Stimulated activated CD4-positive, alpha-beta T cell treated with anti-CD3 and anti-CD28 coated beads, Interleukin-12 subunit alpha, Interleukin-12 subunit beta, amount 100 ng/mL, for 24 hours (primary cell): ENCODE data around the gene ZNF700.
"Not testable (repeated sequence)": the region's sequence is repeated elsewhere in the genome, so short reads cannot be mapped to it uniquely, and the experiment has no call there.

ENCODE experiments used
- DNase-seq, 2 experiments: peaks; one replicate each; pipeline ENCODE4 v3.0.0-alpha.2; 2020; ENCODE audit warnings: low read depth in 2 of 2

ZNF700 gene

GRCh38 chr19:11924886-11925650, at the start of gene ZNF700:
Gene ZNF700 (plus strand): TSS chr19:11925107. CDS start chr19:11925211, 104 bp downstream.
- DNase-seq, result peak; percentile 80 to 96

DNA sequence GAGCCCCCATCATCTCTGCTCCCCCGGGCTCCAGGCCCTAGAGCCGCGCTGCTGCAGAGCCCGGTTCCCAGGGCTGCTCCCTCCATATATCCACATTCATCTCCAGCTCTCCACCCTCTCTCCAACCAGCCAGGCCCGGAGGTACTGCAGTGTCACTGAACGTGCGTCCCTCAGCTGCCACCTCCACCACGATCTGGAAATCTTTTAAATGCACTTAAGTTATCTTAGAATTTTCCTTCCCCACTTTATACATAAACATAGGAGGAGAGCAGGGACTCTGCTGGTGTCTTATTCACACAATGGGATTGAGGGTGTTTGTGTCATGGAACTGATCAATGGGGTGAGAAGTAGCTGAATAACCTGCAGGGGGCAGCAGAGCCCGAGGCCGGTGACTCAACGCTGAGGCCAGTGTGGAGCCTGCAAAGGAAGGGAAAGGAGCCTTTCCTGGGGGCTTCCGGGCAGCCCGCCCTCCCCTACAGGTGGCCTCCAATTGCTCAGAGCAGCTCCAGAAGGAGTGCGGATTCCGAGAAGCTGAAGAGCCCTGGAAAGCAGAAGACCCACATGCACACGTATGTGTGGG, 45.1 kb upstream of the ZNF700 start:
- DNase-seq, result peak in 1 of 2 experiments; percentile 43

GRCh38 chr19:11880598-11880997, 44.3 kb upstream of the ZNF700 start:
- DNase-seq, result no peak

DNA sequence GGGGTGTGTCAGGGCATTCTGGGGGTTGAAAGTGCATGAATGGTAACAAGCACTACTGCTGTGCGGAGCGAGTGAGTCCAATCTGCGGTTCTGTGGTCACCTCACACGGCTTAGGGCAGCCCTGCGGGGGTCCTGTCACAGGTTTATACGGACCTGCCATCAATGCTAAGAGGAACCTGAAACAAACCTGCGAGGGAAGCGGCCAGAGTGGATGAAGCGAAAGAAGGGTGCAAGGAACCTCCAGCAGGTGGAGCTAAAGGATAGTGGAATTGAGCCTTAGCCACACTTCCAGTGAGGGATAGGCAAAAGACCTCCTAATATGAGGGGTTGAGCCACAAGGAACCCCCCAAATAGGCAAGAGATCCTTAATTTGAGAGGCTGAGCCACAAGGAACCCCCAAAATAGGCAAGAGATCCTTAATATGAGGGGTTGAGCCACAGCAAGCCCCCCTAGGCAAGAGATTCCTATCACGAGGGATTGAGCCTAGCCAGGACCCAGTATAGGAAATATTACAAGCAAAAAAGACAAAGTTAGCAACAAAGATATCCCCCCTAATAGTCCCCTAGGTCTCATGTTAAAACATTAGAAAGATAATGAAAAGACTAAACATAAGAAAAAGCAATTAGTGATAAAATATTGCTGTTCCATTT, 43.6 kb upstream of the ZNF700 start:
- DNase-seq, result peak; percentile 17 to 55

GRCh38 chr19:11882606-11883005, 42.3 kb upstream of the ZNF700 start:
- DNase-seq, result no peak

- DNase-seq, result no peak
Observed at GRCh38 chr19:11887234-11887610, 37.7 kb upstream of the ZNF700 start.

DNA sequence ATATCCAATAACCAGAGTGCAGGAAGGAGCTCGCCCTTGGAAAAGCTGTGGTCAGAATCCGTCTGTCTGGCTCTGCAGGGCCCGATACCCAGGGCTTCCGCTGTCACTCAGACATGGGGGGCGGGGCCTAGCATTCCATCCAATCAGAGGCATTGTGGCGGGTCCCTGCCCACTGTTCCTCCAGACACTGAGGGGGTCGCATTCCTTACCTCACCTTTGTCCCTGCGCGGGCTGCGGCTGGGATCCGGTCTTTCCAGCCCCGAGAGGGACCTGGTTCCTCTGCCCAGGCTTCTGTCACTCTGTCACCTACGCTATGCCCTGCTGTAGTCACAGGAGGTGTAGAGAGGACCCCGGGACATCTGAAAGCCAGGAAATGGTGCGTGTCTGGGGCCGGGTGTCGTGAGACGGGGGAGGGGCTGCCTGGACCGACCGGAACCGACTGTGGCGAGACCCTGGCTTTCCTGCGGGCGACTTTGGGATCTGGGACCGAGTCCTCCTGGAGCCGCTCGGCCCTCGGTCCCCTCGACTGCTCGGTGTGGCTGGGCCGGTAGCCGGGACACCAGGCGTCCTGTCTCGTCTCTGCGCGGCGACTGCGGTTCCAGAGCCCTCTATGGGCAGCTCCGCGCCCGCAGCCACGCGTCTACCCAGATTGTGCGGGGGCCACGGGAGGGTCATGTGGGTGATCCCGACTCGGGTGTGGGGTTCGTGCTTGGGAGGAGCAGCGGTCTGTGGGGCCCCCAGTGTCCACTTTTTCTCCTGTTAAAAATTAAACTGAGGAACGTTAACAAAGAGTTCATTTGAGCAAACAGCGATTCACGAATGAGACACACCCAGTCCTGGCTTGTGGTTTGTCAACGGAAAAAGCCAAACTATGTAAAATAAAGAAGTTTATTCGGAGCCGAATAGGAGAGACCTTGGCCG, 37.0 kb upstream of the ZNF700 start, which contains the start of gene ZNF69:
TSS of gene ZNF69 (plus strand) at position 172 of the 921 bp plus-strand sequence. CDS start at position 314, 142 bp downstream.
- DNase-seq, result peak; percentile 16 to 60

- DNase-seq, result not testable (repeated sequence)
Observed at GRCh38 chr19:11889901-11890300, 35.0 kb upstream of the ZNF700 start.

DNA sequence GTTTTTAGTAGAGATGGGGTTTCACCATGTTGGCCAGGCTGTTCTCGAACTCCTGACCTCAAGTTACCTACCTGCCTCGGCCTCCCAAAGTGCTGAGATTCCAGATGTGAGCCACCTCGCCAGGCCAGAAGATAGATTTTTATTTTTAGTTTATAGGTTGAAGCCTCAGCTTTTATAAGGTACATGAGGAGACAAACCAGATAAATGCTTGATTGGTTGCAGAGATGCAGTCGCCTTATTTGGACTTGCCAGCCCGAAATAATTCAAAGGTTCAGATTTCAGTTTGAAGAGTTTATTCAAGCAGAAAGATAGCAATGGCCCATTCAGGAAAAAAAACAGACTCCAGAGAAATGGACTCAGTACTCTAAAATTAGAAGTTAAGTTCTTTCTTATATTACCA, 34.3 kb upstream of the ZNF700 start:
- DNase-seq, result no peak

- no peak for DNase-seq
Observed at GRCh38 chr19:11894851-11895250, 30.1 kb upstream of the ZNF700 start.

GRCh38 chr19:11902228-11902627, 22.7 kb upstream of the ZNF700 start:
- no peak for DNase-seq

DNA sequence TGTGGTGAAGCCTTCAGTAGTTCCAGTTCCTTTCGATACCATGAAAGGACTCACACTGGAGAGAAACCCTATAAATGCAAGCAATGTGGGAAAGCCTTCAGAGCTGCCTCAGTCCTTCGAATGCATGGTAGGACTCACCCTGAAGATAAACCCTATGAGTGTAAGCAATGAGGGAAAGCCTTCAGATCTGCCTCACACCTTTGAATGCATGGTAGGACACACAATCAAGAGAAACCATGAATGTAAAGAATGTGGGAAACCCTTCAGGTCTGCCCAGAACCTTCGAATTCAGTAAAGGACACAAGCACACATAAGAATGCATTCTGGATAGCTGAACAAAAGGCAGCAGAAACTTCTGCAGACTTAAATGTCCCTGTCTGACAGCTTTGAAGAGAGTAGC, 19.0 kb upstream of the ZNF700 start:
- no peak for DNase-seq

DNA sequence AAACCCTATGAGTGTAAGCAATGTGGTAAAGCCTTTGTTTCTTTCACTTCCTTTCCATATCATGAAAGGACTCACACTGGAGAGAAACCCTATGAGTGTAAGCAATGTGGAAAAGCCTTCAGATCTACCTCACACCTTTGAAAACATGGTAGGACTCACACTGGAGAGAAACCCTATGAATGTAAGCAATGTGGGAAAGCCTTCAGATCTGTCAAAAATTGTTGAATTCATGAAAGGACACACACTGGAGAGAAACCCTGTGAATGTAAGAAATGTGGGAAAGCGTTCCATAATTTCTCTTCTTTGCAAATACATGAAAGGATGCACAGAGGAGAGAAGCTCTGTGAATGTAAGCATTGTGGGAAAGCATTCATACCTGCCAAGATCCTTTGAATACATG, 13.0 kb upstream of the ZNF700 start:
- DNase-seq, result not testable (repeated sequence)

GRCh38 chr19:11914417-11915051, 10.4 kb upstream of the ZNF700 start:
- DNase-seq, result not testable (repeated sequence)

- no peak for DNase-seq
Observed at GRCh38 chr19:11921852-11922495, 2.9 kb upstream of the ZNF700 start.

DNA sequence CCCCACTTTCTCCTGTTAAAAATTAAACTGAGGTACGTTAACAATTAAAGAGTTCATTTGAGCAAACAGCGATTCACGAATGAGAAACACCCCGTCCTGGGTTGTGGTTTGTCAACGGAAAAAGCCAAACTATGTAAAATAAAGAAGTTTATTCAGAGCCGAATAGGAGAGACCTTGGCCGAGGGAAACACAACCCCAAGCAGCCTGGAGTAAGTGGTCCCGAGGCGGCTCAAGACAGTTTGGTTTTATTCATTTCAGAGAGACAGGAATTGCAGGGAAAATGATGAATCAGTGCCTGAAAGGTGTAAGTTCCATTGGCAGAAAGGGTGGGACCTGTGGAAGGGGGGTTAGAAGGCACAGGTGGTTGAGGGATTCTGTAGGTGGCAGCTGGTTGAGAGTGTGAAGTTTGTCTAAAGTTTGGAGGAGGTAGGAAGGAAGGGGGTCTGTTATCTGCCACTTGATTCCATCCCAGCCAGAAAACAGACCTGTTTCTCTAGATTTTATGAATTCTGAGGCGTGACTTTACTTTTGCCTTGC, 812 bp downstream of the ZNF700 start:
- not testable (repeated sequence) for DNase-seq

GRCh38 chr19:11927227-11927626, 2.3 kb downstream of the ZNF700 start:
- no peak for DNase-seq

- no peak for DNase-seq
Observed at GRCh38 chr19:11931051-11931450, 6.1 kb downstream of the ZNF700 start.

DNA sequence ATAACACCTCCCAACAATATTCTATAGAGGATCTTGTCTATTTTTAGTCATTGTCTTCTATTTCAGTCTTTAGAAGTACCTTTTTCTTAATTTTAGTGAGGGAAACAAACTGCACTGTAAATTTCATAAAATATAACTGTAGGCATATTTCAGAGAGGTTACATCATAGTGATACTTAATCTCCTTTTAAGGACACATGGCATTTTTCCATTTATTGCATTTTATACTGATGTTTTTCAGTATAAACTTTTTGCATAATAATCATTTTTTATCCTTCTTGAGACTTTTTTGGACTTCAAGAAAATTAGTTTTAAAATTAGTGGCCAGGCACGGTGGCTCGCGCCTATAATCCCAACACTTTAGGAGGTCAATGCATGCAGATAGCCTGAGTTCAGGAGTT, 6.6 kb downstream of the ZNF700 start:
- no peak for DNase-seq

- DNase-seq, result not testable (repeated sequence)
Observed at GRCh38 chr19:11935829-11936228, 10.9 kb downstream of the ZNF700 start.
